Measurements from ENCODE around the gene MRPL41.

The MRPL41 gene

DNA sequence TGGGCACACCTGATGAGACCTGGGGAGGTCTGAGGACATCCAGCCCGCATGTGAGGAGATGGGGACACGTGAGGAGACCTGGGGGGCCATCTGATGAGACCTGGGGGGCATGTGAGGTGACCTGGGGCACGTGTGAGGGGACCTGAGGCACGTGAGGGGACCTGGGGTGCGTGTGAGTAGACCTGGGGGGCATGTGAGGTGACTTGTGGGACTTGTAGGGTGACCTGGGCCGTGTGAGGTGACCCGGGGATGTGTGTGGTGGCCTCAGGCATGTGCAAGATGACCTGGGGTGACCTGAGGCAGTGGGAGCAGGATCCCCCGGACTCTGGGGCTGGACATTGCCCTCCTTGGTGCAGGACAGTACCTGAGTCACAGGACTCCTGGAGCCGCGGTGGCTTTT lies 32.1 kb upstream of the MRPL41 start:
- TF ChIP-seq, protein P1, sequence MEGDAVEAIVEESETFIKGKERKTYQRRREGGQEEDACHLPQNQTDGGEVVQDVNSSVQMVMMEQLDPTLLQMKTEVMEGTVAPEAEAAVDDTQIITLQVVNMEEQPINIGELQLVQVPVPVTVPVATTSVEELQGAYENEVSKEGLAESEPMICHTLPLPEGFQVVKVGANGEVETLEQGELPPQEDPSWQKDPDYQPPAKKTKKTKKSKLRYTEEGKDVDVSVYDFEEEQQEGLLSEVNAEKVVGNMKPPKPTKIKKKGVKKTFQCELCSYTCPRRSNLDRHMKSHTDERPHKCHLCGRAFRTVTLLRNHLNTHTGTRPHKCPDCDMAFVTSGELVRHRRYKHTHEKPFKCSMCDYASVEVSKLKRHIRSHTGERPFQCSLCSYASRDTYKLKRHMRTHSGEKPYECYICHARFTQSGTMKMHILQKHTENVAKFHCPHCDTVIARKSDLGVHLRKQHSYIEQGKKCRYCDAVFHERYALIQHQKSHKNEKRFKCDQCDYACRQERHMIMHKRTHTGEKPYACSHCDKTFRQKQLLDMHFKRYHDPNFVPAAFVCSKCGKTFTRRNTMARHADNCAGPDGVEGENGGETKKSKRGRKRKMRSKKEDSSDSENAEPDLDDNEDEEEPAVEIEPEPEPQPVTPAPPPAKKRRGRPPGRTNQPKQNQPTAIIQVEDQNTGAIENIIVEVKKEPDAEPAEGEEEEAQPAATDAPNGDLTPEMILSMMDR (IDR thresholded peaks at IDR 0.05; ENCODE audit: borderline replicate concordance, insufficient read depth, low read depth, low read length), result no peak
- no peak overlapping the region for H3K4me3 ChIP-seq (ENCODE audit: low read depth, low read length)

DNA sequence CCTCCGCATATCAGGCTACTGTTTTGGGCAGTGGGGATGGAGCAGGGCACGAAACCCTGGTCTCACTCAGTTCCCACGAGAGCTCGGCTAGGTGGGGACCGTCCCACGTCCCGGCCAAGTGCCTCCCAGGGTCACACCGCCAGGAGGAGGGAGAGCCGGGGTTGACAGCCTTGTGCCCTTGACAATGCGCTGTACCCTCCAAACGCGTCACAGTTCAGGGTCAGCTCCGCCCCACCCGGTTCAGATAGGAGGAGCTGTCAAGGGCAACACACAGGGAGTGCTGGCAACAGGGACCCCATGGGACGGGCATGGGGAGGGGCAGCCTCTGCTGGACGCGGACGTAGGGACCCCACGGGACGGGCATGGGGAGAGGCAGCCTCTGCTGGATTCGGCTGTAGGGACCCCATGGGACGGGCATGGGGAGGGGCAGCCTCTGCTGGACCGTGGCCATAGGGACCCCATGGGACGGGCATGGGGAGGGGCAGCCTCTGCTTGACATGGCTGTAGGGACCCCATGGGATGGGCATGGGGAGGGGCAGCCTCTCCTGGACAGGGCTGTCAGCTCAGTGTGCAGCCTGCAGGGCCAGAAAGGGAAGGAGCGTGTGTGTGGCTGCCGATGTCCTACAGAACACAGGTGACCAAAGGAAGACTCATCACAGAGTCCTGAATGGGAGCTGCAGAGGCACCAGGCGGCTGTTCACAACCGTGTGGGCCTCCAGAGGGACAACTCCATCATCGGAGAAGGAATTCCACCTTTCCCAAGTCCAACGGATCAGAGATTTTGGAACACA lies 30.9 kb upstream of the MRPL41 start:
- TF ChIP-seq, protein P1 (IDR thresholded peaks at IDR 0.05; ENCODE audit: borderline replicate concordance, insufficient read depth, low read depth, low read length), result no peak

DNA sequence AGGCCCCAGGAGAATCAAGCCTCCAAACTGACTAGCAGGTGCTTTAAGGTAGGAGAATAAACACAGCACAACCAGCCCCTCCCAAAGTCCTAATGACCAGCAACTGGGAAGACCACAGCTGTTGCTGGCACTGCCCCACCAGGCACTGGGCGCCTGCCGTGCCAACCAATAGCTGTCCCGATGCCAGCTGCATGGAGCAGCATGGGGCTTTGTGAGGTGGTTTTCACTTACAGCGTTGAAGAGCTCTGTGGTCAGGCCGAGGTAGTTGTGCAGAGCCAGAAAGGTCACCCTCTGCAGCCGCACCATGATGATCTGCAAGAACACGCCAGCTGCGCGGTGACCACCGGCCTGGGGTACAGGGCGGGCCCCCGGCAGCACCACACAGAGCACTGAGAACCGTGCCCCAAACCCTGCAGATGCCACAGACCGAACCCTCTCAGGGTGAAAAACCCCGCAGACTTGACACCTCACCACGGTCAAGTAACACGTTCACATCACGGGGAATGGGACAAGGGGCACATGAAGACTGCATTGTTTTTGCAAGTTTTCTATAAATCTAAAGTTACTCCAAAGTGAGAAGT lies 30.2 kb upstream of the MRPL41 start:
- H3K4me3 ChIP-seq (ENCODE audit: low read depth, low read length), result no peak overlapping the region
- TF ChIP-seq, protein P1 (IDR thresholded peaks at IDR 0.05; ENCODE audit: borderline replicate concordance, insufficient read depth, low read depth, low read length), result no peak

More for the DNA sequence above, 30.9 kb upstream of the MRPL41 start:
- H3K4me3 ChIP-seq (ENCODE audit: low read depth, low read length), result no peak overlapping the region

DNA sequence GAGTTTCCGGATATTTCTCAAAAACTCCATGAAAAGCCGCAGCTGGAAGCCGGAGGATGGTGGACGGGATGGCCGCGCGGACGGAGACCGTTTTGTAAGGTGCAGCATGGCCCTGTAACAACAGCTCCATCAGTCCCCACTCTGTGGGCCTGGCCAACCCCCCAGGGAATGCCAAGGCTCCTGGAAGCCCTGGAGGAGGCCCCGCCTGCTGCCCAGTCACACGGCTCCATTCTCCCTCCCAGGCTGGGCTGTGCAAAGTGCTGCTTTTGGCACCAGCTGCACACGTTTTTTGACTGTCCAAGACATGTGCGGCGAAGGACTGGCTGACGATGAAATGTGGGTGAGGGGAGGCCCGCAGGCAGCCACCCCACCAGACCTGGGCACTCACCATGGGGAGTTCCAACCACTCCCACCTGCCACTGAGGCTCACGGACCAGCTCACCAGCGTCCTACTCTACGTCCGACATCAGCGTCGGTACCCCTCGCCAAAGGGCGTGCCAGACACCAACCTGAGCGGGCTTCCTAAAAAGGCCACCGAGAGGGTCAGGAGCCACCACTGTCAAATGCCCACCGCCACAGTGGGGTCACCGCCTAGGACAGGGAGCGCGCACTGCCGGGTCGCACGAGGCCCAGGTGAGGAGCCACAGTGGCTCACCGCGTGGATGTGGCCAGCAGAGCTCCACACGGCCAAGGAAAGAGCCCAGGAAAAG lies 28.8 kb upstream of the MRPL41 start:
- H3K4me3 ChIP-seq (ENCODE audit: low read depth, low read length), result no peak overlapping the region
- TF ChIP-seq, protein P1 (IDR thresholded peaks at IDR 0.05; ENCODE audit: borderline replicate concordance, insufficient read depth, low read depth, low read length), result no peak

DNA sequence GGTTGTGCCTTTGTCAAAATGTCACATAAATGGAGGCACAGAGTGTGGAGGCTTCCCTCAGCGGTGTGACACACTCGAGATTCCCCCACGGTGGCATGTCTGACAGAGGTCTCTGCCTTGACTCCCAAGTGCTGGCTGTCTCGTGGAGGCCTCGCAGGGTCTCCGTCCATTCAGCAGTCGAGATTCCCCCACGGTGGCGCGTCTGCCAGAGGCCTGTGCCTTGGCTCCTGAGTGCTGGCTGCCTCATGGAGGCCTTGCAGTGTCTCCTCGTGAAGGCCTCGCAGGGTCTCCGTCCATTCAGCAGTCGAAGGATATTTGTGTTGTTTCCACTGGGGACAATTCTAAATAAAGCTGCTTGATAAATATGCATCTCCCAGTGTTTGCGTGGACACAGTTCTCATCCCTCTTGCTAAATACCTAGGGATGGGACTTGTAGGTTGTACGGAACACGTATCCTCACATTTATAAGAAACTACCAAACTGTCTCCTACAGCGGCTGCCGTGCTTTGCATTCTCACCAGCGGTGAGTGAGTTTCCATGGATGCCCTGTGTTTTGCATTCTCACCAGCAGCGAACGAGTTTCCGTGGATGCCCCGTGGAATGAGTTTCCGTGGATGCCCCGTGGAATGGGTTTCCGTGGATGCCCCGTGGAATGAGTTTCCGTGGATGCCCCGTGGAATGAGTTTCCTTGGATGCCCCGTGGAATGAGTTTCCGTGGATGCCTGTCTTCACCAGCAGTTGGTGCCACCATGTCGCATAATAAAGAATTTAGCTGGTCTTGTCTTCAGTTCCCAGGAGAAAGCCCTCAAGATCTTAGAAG lies 27.3 kb upstream of the MRPL41 start:
- TF ChIP-seq, protein P1 (IDR thresholded peaks at IDR 0.05; ENCODE audit: borderline replicate concordance, insufficient read depth, low read depth, low read length), result no peak
- H3K4me3 ChIP-seq (ENCODE audit: low read depth, low read length), result no peak overlapping the region

DNA sequence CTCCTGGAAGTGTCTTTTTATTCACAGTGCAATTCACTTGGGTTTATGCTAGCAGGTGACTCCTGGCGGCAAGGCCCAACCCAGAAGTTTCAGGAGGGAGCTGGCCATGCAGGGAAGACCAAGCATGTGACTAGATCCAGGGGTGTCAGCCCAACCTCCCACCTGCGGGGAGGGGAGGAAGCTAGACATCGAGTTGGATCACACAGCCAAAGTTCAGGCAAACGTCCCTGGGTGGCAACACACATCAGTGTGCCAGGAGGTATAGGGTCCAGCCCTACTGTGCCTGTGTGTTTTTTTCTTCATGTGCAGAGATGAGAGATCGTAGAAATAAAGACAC lies 26.7 kb upstream of the MRPL41 start:
- TF ChIP-seq, protein P1 (IDR thresholded peaks at IDR 0.05; ENCODE audit: borderline replicate concordance, insufficient read depth, low read depth, low read length), result no peak
- H3K4me3 ChIP-seq (ENCODE audit: low read depth, low read length), result no peak overlapping the region
